C1 segment of cervical spinal cord (tissue), 14 donors: ENCODE results near the gene TMEM179.
"Not testable (repeated sequence)": the region's sequence is repeated elsewhere in the genome, so short reads cannot be mapped to it uniquely, and the experiment has no call there.

Source experiments
- DNase-seq, 14 donors: peaks; one replicate each; lab custom pipeline; 2025; lab: John Stamatoyannopoulos, UW

Gene TMEM179

GRCh38 chr14:104638190-104638589, 33.6 kb upstream of the TMEM179 start:
- no peak for DNase-seq

- no peak for DNase-seq
These were observed 33.0 kb upstream of the TMEM179 start for GRCh38 chr14:104637546-104638003.

- not testable (repeated sequence) for DNase-seq
These were observed 32.4 kb upstream of the TMEM179 start for GRCh38 chr14:104636846-104637545.

GRCh38 chr14:104636131-104636530, 31.6 kb upstream of the TMEM179 start:
- no peak for DNase-seq

- DNase-seq, result no peak
These were observed 31.1 kb upstream of the TMEM179 start for GRCh38 chr14:104635717-104636116.

- no peak for DNase-seq
These were observed 30.5 kb upstream of the TMEM179 start for GRCh38 chr14:104634886-104635570.

- DNase-seq, result no peak
These were observed 29.7 kb upstream of the TMEM179 start for GRCh38 chr14:104634138-104634760.

GRCh38 chr14:104633276-104634137, 28.9 kb upstream of the TMEM179 start:
- peak in 9 of 14 donors; percentile 6 to 68 (median 43) for DNase-seq

- DNase-seq, result no peak
These were observed 28.2 kb upstream of the TMEM179 start for GRCh38 chr14:104632781-104633180.

- DNase-seq, result no peak
These were observed 20.4 kb upstream of the TMEM179 start for GRCh38 chr14:104624939-104625338.

GRCh38 chr14:104614126-104614812, 9.7 kb upstream of the TMEM179 start:
- DNase-seq, result no peak

GRCh38 chr14:104611881-104612280, 7.3 kb upstream of the TMEM179 start:
- no peak for DNase-seq

- no peak for DNase-seq
These were observed 6.3 kb upstream of the TMEM179 start for GRCh38 chr14:104610749-104611310.

GRCh38 chr14:104609666-104610065, 5.1 kb upstream of the TMEM179 start:
- DNase-seq, result no peak

GRCh38 chr14:104603711-104604401, 716 bp downstream of the TMEM179 start:
- DNase-seq, result peak in 1 of 14 donors; percentile 27

GRCh38 chr14:104602933-104603325, 1.6 kb downstream of the TMEM179 start:
- DNase-seq, result no peak

GRCh38 chr14:104602315-104602932, 2.1 kb downstream of the TMEM179 start:
- DNase-seq, result no peak

- peak in 1 of 14 donors; percentile 24 for DNase-seq
These were observed 2.8 kb downstream of the TMEM179 start for GRCh38 chr14:104601786-104602185.

- DNase-seq, result no peak
These were observed 3.8 kb downstream of the TMEM179 start for GRCh38 chr14:104600805-104601204.
